Gastroesophageal sphincter (tissue), 3 donors: ENCODE measurements around the gene ZNF593.

Experiments used
- CTCF ChIP-seq, 4 experiments: fragments of 200-600 bp in 2 of 4; fragments of 450-650 bp in 2 of 4; sonication (generic) in 1 of 4; IDR thresholded peaks; one replicate each; pipeline ENCODE4 v1.5.1; 2017 to 2019; ENCODE audit warnings: antibody characterized with exemption in 4 of 4, mild to moderate bottlenecking in 2 of 4, moderate library complexity in 2 of 4
- POLR2A ChIP-seq, 2 donors: fragments of 450-650 bp; IDR thresholded peaks; one replicate each; pipeline ENCODE4 v1.6.1; 2017; ENCODE audit warnings: antibody characterized with exemption in 2 of 2, mild to moderate bottlenecking in 2 of 2, moderate library complexity in 1 of 2

GRCh38 chr1:26124418-26125331, 45.0 kb upstream of the ZNF593 start:
- TF ChIP-seq POLR2A (IDR thresholded peaks at IDR 0.05) (no peak), CTCF (IDR thresholded peaks at IDR 0.05) (no peak)
